Stimulated activated CD8-positive, alpha-beta memory T cell treated with anti-CD3 and anti-CD28 coated beads, Interleukin-4, amount 100 ng/mL, for 1 hour (primary cell): ENCODE data around the gene PLA2G4B.
A peak's percentile ranks its signal among the peaks of the same experiment; 100 is the strongest.

Experiments used
- DNase-seq, 2 donors: peaks; one replicate each; pipeline ENCODE4 v3.0.0-alpha.2; 2020; ENCODE audit warnings: low read depth in 2 of 2, low spot score in 1 of 2

Gene PLA2G4B

GRCh38 chr15:41885841-41886240 lies 47.2 kb downstream of the PLA2G4B start:
- no peak for DNase-seq

GRCh38 chr15:41886741-41887140 lies 48.1 kb downstream of the PLA2G4B start:
- DNase-seq, result no peak

- DNase-seq, result no peak
Measured at GRCh38 chr15:41887161-41887560, 48.5 kb downstream of the PLA2G4B start.

- DNase-seq, result no peak
Measured at GRCh38 chr15:41887893-41888292, 49.2 kb downstream of the PLA2G4B start.

GRCh38 chr15:41888662-41889253 lies 50.1 kb downstream of the PLA2G4B start:
- DNase-seq, result no peak

- no peak for DNase-seq
Measured at GRCh38 chr15:41890050-41890690, 51.5 kb downstream of the PLA2G4B start.

- no peak for DNase-seq
Measured at GRCh38 chr15:41891226-41891625, 52.6 kb downstream of the PLA2G4B start.

GRCh38 chr15:41891946-41892345 lies 53.3 kb downstream of the PLA2G4B start:
- no peak for DNase-seq

- DNase-seq, result no peak
Measured at GRCh38 chr15:41892621-41893421, 54.2 kb downstream of the PLA2G4B start.

- DNase-seq, result no peak
Measured at GRCh38 chr15:41893422-41894250, 55.0 kb downstream of the PLA2G4B start, which contains the start of gene SPTBN5. Gene SPTBN5 (minus strand): TSS chr15:41894053. CDS start chr15:41893497, 556 bp downstream.

- DNase-seq, result no peak
Measured at GRCh38 chr15:41894251-41894790, 55.7 kb downstream of the PLA2G4B start.

GRCh38 chr15:41894791-41895463 lies 56.3 kb downstream of the PLA2G4B start:
- peak; percentile 78 for DNase-seq

- no peak for DNase-seq
Measured at GRCh38 chr15:41895491-41895890, 56.8 kb downstream of the PLA2G4B start.

- DNase-seq, result no peak
Measured at GRCh38 chr15:41895957-41896356, 57.3 kb downstream of the PLA2G4B start.

- no peak for DNase-seq
Measured at GRCh38 chr15:41896566-41896965, 57.9 kb downstream of the PLA2G4B start.

GRCh38 chr15:41897363-41897799 lies 58.7 kb downstream of the PLA2G4B start:
- DNase-seq, result no peak
